Nephron progenitor cell (in vitro differentiated cells): Measurements from ENCODE around the gene DSTYK.

Experiments used
- DNase-seq: peaks from one replicate; pipeline ENCODE4 v3.0.0; 2021
- H3K27ac Mint-ChIP-seq: 2 replicates; pipeline ENCODE4 v1.8.0; 2021; ENCODE audit warnings: mild to moderate bottlenecking, moderate library complexity, mixed read lengths
- H3K27me3 Mint-ChIP-seq: 2 replicates; pipeline ENCODE4 v1.8.0; 2021; ENCODE audit warnings: mild to moderate bottlenecking, low read depth, mixed read lengths; ENCODE audit not compliant: poor library complexity
- H3K36me3 Mint-ChIP-seq: 2 replicates; pipeline ENCODE4 v1.8.0; 2021; ENCODE audit warnings: low read depth, mixed read lengths
- H3K4me1 Mint-ChIP-seq: 2 replicates; pipeline ENCODE4 v1.8.0; 2021; ENCODE audit warnings: mixed read lengths
- H3K4me3 Mint-ChIP-seq: 2 replicates; pipeline ENCODE4 v1.8.0; 2021; ENCODE audit warnings: mild to moderate bottlenecking, moderate library complexity, mixed read lengths
- H3K9me3 Mint-ChIP-seq: 2 replicates; pipeline ENCODE4 v1.8.0; 2021; ENCODE audit warnings: mild to moderate bottlenecking, moderate library complexity, mixed read lengths
- TF ChIP-seq, protein P1 (sequence below): fragments of 200-600 bp; sonication (generic); IDR thresholded peaks from 2 replicates; pipeline ENCODE4 v1.5.0; 2021; ENCODE audit warnings: antibody characterized with exemption

Gene DSTYK

DNA sequence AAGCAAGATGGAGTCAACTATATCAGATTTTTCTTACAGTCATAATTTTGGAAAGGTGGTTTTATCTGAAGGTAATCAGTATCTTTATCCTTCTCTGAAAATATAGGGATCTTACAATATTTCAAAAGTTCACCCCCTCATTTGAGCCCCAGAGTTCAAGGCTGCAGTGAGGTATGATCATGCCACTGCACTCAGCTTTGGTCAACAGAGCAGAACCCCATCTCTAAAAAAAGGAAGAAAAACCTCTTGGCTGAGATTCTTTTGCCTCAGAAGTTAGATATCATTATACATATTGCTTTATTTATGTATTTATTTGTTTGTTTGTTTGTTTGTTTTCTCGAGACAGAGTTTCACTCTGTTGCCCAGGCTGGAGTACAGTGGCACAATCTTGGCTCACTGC lies 78.2 kb downstream of the DSTYK start:
- Mint-ChIP-seq H3K36me3 (no peaks in the 10 kb centered on the region), H3K27ac (no peak overlapping the region), H3K4me3 (no peak overlapping the region), H3K9me3 (peaks cover 5% of the 10 kb centered on the region), H3K27me3 (peaks cover 29% of the 10 kb centered on the region), H3K4me1 (no peaks in the 10 kb centered on the region)
- DNase-seq: no peak
- TF ChIP-seq, protein P1, sequence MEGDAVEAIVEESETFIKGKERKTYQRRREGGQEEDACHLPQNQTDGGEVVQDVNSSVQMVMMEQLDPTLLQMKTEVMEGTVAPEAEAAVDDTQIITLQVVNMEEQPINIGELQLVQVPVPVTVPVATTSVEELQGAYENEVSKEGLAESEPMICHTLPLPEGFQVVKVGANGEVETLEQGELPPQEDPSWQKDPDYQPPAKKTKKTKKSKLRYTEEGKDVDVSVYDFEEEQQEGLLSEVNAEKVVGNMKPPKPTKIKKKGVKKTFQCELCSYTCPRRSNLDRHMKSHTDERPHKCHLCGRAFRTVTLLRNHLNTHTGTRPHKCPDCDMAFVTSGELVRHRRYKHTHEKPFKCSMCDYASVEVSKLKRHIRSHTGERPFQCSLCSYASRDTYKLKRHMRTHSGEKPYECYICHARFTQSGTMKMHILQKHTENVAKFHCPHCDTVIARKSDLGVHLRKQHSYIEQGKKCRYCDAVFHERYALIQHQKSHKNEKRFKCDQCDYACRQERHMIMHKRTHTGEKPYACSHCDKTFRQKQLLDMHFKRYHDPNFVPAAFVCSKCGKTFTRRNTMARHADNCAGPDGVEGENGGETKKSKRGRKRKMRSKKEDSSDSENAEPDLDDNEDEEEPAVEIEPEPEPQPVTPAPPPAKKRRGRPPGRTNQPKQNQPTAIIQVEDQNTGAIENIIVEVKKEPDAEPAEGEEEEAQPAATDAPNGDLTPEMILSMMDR: no peak

DNA sequence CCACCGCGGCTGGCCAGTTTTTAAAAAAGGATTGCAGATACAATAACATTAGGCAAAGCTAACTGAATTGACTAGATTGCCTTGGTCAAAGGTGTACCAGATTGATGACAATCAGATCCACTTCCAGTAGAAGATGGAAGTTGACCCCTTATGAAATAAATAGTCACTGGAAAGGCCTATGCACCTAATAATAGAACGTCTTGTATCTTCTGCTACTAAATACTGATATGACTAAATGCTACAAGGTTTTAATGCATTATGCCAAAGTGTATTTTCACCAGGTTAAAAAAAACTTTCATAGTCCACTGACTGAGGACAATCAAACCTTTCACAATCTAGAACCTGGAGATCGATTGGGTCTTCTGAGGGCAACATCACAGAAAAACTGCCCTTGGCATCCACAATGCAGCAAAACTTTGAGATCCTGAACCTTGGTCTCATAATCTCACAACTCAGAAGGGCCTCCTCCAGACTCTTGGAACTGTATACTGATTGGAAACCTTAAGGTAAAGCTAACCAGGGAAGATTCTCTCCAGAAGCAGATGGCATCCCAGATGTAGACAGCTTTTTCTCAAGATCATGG lies 82.0 kb downstream of the DSTYK start:
- TF ChIP-seq, protein P1: no peak
- Mint-ChIP-seq H3K9me3 (no peaks in the 10 kb centered on the region), H3K27me3 (peaks cover 30% of the 10 kb centered on the region), H3K4me1 (no peaks in the 10 kb centered on the region), H3K36me3 (no peaks in the 10 kb centered on the region), H3K4me3 (no peak overlapping the region), H3K27ac (no peak overlapping the region)
- DNase-seq: no peak

DNA sequence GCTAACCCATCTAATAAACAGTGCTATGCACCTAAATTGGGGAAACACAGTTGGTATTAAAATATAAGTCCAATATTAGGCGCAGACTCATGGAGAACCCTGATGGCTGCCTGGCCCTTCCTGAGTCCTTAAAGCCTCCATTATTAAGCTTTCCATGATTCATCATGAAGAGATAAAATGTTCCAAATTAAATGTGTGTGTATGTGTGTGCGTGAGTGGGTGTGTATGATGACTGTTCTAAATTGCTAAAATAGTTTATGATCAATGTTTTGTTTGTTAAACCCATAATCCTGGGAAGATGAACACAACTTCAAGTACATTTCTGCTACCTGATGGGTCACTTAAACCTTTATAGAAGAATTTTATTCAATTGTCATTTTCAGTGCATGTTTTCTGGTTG lies 83.5 kb downstream of the DSTYK start:
- no peaks in the 10 kb centered on the region for H3K9me3 Mint-ChIP-seq
- H3K4me3 Mint-ChIP-seq: no peak overlapping the region
- no peak overlapping the region for H3K27ac Mint-ChIP-seq
- no peaks in the 10 kb centered on the region for H3K36me3 Mint-ChIP-seq
- H3K27me3 Mint-ChIP-seq: peaks cover 30% of the 10 kb centered on the region
- TF ChIP-seq, protein P1: no peak
- DNase-seq: no peak
- no peaks in the 10 kb centered on the region for H3K4me1 Mint-ChIP-seq

DNA sequence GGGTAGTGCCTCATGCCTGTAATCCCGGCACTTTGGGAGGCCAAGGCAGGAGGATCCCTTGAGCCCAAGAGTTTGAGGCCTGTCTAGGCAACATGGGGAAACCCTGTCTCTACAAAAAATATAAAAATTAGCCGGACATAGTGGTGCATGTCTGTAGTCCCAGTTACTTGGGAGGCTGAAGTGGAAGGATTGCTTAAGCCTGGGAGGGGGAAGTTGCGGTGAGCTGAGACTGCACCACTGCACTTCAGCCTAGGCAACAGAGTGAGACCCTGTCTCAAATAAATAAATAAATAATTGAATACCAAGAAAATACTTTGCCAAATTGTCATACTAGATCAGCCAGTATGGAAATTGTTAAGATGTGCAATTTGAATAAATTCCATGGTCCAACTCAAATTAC lies 83.9 kb downstream of the DSTYK start:
- peaks cover 4% of the 10 kb centered on the region for H3K4me1 Mint-ChIP-seq
- H3K4me3 Mint-ChIP-seq: no peak overlapping the region
- DNase-seq: no peak
- no peaks in the 10 kb centered on the region for H3K36me3 Mint-ChIP-seq
- H3K27ac Mint-ChIP-seq: no peak overlapping the region
- TF ChIP-seq, protein P1: no peak
- peaks cover 26% of the 10 kb centered on the region for H3K27me3 Mint-ChIP-seq
- H3K9me3 Mint-ChIP-seq: no peaks in the 10 kb centered on the region

DNA sequence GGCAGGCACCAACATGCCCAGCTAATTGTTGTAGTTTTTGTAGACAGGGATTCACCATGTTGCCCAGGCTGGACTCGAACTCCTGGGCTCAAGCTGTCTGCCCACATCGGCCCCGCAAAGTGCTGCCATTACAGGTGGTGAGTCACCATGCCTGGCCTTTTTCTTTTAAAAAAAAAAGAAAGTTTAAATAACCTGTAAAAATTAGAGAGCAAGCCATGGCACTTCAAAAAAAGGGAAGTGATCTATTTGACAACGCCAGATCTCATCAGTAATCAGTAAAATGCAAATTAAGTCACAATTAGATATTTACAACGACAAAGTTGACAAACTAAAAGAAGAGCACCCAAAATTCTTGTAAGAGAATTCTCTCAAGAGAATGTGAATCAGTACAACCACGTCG lies 86.8 kb downstream of the DSTYK start:
- DNase-seq: no peak
- TF ChIP-seq, protein P1: no peak
- Mint-ChIP-seq H3K27me3 (peaks cover 8% of the 10 kb centered on the region), H3K4me3 (no peak overlapping the region), H3K36me3 (peaks cover 2% of the 10 kb centered on the region), H3K9me3 (no peaks in the 10 kb centered on the region), H3K27ac (no peak overlapping the region), H3K4me1 (peaks cover 31% of the 10 kb centered on the region)

DNA sequence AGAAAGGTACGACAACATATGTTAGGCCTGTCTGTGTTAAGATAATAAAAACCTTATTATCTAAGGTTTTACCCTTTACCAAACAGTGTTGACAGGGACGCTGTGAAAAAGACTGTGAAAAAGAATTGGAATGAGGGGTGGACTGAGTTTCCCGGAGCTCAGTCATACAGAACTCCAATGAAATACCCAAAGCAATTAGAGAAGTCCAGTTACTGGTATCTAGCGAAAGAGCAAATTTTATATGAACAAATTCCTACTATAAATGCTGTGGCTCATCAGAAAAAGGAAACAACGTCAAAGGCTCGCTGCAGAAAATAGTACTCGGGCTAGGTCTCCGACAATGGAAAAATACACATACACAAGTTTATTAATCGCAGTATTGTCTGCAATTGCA lies 89.0 kb downstream of the DSTYK start:
- Mint-ChIP-seq H3K9me3 (no peaks in the 10 kb centered on the region), H3K36me3 (peaks cover 12% of the 10 kb centered on the region), H3K27me3 (peaks cover 4% of the 10 kb centered on the region), H3K27ac (peak overlapping the region; percentile 100), H3K4me1 (peaks cover 35% of the 10 kb centered on the region), H3K4me3 (peak overlapping the region; percentile 100)
- DNase-seq: no peak
- TF ChIP-seq, protein P1: no peak
